Activated T-helper 1 cell treated with anti-CD3 and anti-CD28 coated beads, Interleukin-12 subunit alpha, Interleukin-12 subunit beta, Interleukin-2, Interleukin-4 antibody, amounts not matched to agents 30 ng/mL and 10 ng/mL and 1 ng/mL, durations not matched to agents 14 hours and 24 hours and 36 hours (primary cell): ENCODE results near the gene ARGFX. TPM values are rescaled to one million over a fixed set of nuclear protein-coding genes. Genes with fewer than 3 reads are reported as not detected.
"Not testable (repeated sequence)": the region's sequence is repeated elsewhere in the genome, so short reads cannot be mapped to it uniquely, and the experiment has no call there.

Source experiments
- DNase-seq: peaks from one replicate; pipeline ENCODE4 v3.0.0; 2021; ENCODE audit warnings: low spot score
- H3K27ac Mint-ChIP-seq: one replicate; pipeline ENCODE4 v1.8.0; 2021; ENCODE audit warnings: mild to moderate bottlenecking, mixed read lengths
- H3K27me3 Mint-ChIP-seq: one replicate; pipeline ENCODE4 v1.8.0; 2022; ENCODE audit warnings: mild to moderate bottlenecking, moderate library complexity, mixed read lengths; ENCODE audit not compliant: insufficient read depth
- H3K36me3 Mint-ChIP-seq: one replicate; pipeline ENCODE4 v1.8.0; 2021; ENCODE audit warnings: low read depth, mixed read lengths
- H3K4me1 Mint-ChIP-seq: one replicate; pipeline ENCODE4 v1.8.0; 2021; ENCODE audit warnings: low read depth, mixed read lengths
- H3K4me3 Mint-ChIP-seq: one replicate; pipeline ENCODE4 v1.8.0; 2021; ENCODE audit warnings: mild to moderate bottlenecking, moderate library complexity, mixed read lengths
- H3K9me3 Mint-ChIP-seq: one replicate; pipeline ENCODE4 v1.8.0; 2021; ENCODE audit warnings: mixed read lengths
- intact Hi-C: fragments of 100-400 bp; cut with micrococcal nuclease; formaldehyde crosslinking; loops from one replicate; pipeline ENCODE4 v1.15.1; 2024
- total RNA-seq: library from RNA; stranded (reverse); gene quantifications from 2 replicates; pipeline ENCODE4 v1.2.3, GENCODE V29; 2022

The ARGFX gene
- total RNA-seq, 1 donor from 2014 or later = not detected

DNA sequence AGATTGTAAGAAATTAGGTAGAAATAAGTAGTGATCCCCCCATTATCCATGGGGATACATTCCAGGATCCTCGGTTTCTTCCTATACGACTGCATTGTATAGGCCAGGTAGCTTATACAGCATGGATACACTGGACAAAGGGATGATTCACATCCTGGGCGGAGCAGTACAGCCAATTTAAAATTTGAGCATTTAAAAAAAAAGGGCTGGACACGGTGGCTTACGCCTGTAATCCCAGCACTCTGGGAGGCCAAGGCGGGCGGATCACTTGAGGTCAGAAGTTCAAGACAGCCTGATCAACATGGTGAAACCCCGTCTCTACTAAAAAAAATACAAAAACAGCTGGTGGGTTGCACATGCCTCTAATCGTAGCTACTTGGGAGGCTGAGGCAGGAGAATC lies 976 bp upstream of the ARGFX start:
- no peaks in the 10 kb centered on the region for H3K4me1 Mint-ChIP-seq
- H3K9me3 Mint-ChIP-seq = no peaks in the 10 kb centered on the region
- H3K27me3 Mint-ChIP-seq = peaks cover 11% of the 10 kb centered on the region
- H3K27ac Mint-ChIP-seq = no peak overlapping the region
- no peak overlapping the region for H3K4me3 Mint-ChIP-seq
- H3K36me3 Mint-ChIP-seq = no peaks in the 10 kb centered on the region
- intact Hi-C loops = no loop called here
- no peak for DNase-seq

DNA sequence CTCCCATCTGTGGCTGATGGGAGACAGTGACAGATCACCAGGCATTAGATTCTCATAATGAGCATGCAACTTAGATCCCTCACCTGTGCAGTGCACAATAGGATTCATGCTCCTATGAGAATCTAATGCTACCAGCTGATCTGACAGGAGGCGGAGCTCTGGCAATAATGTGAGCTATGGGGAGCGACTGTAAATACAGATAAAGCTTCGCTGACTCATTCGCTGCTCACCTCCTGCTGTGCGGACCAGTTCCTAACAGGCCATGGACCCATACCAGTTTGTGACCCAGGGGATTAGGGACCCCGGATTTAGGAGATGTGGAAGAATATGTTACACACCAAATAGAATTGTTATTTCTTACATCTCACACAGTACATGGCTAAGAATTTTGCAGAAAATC lies 6.7 kb downstream of the ARGFX start:
- no peaks in the 10 kb centered on the region for H3K9me3 Mint-ChIP-seq
- H3K4me3 Mint-ChIP-seq = no peak overlapping the region
- H3K36me3 Mint-ChIP-seq = no peaks in the 10 kb centered on the region

DNA sequence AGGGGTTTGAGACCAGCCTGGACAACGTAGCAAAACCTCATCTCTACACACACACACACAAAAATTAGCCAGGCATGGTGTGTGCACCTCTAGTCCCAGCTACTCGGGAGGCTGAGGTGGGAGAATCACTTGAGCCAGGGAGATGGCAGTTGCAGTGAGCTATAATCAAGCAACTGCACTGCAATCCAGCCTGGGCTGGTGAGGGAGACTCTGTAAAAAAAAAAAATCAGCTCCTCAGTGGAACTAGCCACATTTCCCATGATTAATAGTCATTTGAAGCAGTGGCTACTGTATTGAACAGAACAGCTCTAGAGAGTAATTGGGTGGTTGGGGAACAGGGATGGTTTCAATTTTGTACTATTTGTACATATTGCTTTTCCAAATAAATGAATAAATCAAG lies 13.9 kb downstream of the ARGFX start:
- Mint-ChIP-seq H3K27me3 (peaks cover 14% of the 10 kb centered on the region), H3K4me3 (no peak overlapping the region), H3K9me3 (no peaks in the 10 kb centered on the region), H3K36me3 (no peaks in the 10 kb centered on the region), H3K27ac (no peak overlapping the region), H3K4me1 (no peaks in the 10 kb centered on the region)
- intact Hi-C loops = no loop called here
- no peak for DNase-seq

More for the DNA sequence above, 6.7 kb downstream of the ARGFX start:
- no peak overlapping the region for H3K27ac Mint-ChIP-seq
- peaks cover 3% of the 10 kb centered on the region for H3K27me3 Mint-ChIP-seq
- no peaks in the 10 kb centered on the region for H3K4me1 Mint-ChIP-seq
- intact Hi-C loops = no loop called here
- no peak for DNase-seq

DNA sequence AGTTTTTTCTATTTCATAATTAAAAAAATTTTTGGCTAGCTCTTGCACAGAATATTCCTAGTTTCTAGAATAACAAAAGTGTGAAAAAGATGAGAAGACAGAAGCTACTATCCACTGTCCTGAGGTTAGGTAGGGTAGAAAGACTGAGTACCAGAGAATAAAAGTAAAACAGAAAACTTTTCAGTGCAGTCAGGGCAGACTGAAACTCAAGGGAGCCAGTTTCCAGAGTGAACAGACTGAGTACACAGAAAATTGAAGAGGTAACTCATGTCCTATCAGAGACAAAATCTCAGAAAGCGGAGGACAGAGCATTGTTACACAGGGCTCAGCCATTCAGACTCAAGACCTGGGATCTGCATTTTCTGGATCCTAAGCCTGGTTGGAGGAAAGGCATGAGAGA lies 16.7 kb downstream of the ARGFX start:
- H3K9me3 Mint-ChIP-seq = no peaks in the 10 kb centered on the region
- no peak overlapping the region for H3K27ac Mint-ChIP-seq
- H3K4me3 Mint-ChIP-seq = no peak overlapping the region
- DNase-seq = no peak
- no peaks in the 10 kb centered on the region for H3K36me3 Mint-ChIP-seq
- intact Hi-C loops = no loop called here
- no peaks in the 10 kb centered on the region for H3K4me1 Mint-ChIP-seq
- H3K27me3 Mint-ChIP-seq = peaks cover 15% of the 10 kb centered on the region

- no peak for DNase-seq
- H3K36me3 Mint-ChIP-seq = no peaks in the 10 kb centered on the region
- H3K27ac Mint-ChIP-seq = no peak within 1 kb of the TSS
- intact Hi-C loops = no loop called here
- no peaks in the 10 kb centered on the region for H3K4me1 Mint-ChIP-seq
- no peak within 1 kb of the TSS for H3K4me3 Mint-ChIP-seq
- H3K27me3 Mint-ChIP-seq = peaks cover 9% of the 10 kb centered on the region
- no peaks in the 10 kb centered on the region for H3K9me3 Mint-ChIP-seq
Observed at GRCh38 chr3:121592856-121593702, 25.3 kb downstream of the ARGFX start, which contains the start of gene FBXO40. TSS of gene FBXO40 (plus strand) at chr3:121593379. CDS start at chr3:121620576, 27,197 bp downstream.

GRCh38 chr3:121593806-121594205 lies 26.1 kb downstream of the ARGFX start:
- H3K4me3 Mint-ChIP-seq, H3K4me1 Mint-ChIP-seq, H3K36me3 Mint-ChIP-seq, intact Hi-C loops, H3K9me3 Mint-ChIP-seq, H3K27me3 Mint-ChIP-seq, DNase-seq, H3K27ac Mint-ChIP-seq: not testable (repeated sequence)

- Mint-ChIP-seq H3K4me1 (no peaks in the 10 kb centered on the region), H3K27ac (no peak overlapping the region), H3K4me3 (no peak overlapping the region), H3K9me3 (no peaks in the 10 kb centered on the region), H3K27me3 (peaks cover 6% of the 10 kb centered on the region), H3K36me3 (no peaks in the 10 kb centered on the region)
- intact Hi-C loops = no loop called here
- no peak for DNase-seq
Observed at GRCh38 chr3:121594850-121595249, 27.1 kb downstream of the ARGFX start.

DNA sequence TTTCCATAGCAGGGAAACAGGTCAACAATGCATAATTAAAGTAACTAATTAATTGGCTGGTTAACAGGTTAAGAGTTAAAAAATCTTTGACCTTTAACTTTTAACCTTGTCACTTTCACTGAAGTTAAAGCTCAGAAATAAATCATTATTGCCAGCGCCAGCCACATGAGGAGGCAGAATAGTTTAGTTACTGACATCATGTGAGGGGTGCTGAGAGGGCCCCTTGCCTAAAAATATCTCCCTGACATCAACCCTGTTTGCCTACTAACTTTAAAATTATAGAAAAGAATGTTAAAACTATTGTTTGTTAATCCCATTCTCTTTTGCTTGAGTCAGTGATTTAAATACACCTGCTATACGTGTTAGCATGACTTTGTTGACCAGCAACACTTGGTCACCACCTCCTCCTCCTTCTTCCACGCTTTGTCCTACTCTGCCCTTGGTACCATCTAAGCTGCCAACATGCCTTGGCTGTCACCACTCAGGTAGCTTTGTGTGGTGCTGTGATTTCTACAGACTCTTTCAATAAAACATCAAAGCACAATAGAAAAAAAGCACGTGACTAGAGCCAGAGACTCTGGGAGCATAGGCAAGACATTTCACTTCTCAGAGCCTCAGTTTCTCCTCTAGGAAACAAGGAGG lies 28.1 kb downstream of the ARGFX start:
- H3K36me3 Mint-ChIP-seq = no peaks in the 10 kb centered on the region
- no peak for DNase-seq
- H3K4me3 Mint-ChIP-seq = no peak overlapping the region
- no peaks in the 10 kb centered on the region for H3K4me1 Mint-ChIP-seq
- H3K27me3 Mint-ChIP-seq = peaks cover 4% of the 10 kb centered on the region
- intact Hi-C loops = no loop called here
- H3K27ac Mint-ChIP-seq = no peak overlapping the region
- H3K9me3 Mint-ChIP-seq = no peaks in the 10 kb centered on the region

GRCh38 chr3:121598564-121598963 lies 30.8 kb downstream of the ARGFX start:
- H3K4me3 Mint-ChIP-seq = no peak overlapping the region
- intact Hi-C loops = no loop called here
- no peaks in the 10 kb centered on the region for H3K27me3 Mint-ChIP-seq
- DNase-seq = no peak
- H3K36me3 Mint-ChIP-seq = no peaks in the 10 kb centered on the region
- H3K4me1 Mint-ChIP-seq = no peaks in the 10 kb centered on the region
- H3K27ac Mint-ChIP-seq = no peak overlapping the region
- no peaks in the 10 kb centered on the region for H3K9me3 Mint-ChIP-seq

DNA sequence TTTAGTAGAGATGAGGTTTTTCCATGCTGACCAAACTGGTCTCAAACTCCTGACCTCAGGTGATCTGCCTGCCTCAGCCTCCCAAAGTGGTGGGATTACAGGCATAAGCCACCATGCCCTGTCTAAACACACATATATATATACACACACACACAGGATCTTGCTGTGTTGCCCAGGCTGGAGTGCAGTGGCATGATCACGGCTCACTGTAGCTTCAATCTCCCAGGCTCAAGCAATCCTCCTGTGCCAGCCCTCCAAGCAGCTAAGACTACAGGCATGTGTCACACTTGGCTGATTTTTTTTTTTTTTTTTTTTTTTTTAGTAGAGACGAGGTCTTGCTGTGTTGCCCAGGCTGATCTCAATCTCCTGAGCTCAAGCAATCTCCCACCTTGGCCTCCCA lies 32.2 kb downstream of the ARGFX start:
- intact Hi-C loops, H3K4me1 Mint-ChIP-seq, H3K36me3 Mint-ChIP-seq, H3K9me3 Mint-ChIP-seq, DNase-seq, H3K4me3 Mint-ChIP-seq, H3K27me3 Mint-ChIP-seq, H3K27ac Mint-ChIP-seq: not testable (repeated sequence)

- DNase-seq = no peak
- Mint-ChIP-seq H3K9me3 (no peaks in the 10 kb centered on the region), H3K27ac (no peak overlapping the region), H3K27me3 (no peaks in the 10 kb centered on the region), H3K36me3 (no peaks in the 10 kb centered on the region), H3K4me1 (no peaks in the 10 kb centered on the region), H3K4me3 (no peak overlapping the region)
- intact Hi-C loops = no loop called here
Observed at GRCh38 chr3:121601212-121601812, 33.6 kb downstream of the ARGFX start.

DNA sequence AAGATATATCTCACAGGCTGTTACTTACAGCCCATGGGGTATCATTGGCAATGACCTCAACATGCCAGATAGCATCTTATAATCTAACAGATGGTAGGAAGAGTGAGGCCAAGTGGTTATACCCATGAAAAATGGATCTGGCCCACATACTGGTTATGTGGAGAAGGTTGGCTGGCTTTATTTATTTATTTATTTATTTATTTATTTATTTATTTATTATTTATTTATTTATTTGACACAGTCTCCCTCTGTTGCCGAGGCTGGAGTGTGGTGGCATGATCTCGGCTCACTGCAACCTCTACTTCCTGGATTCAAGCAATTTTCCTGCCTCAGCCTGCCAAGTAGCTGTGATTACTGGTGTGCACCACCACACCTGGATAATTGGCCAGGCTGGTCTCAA lies 37.0 kb downstream of the ARGFX start:
- DNase-seq = no peak
- H3K27ac Mint-ChIP-seq = no peak overlapping the region
- H3K9me3 Mint-ChIP-seq = no peaks in the 10 kb centered on the region
- H3K4me3 Mint-ChIP-seq = no peak overlapping the region
- H3K36me3 Mint-ChIP-seq = no peaks in the 10 kb centered on the region
- no peaks in the 10 kb centered on the region for H3K4me1 Mint-ChIP-seq
- no peaks in the 10 kb centered on the region for H3K27me3 Mint-ChIP-seq
- intact Hi-C loops = no loop called here

- no peaks in the 10 kb centered on the region for H3K36me3 Mint-ChIP-seq
- no peak overlapping the region for H3K4me3 Mint-ChIP-seq
- intact Hi-C loops = no loop called here
Observed at GRCh38 chr3:121606106-121606505, 38.4 kb downstream of the ARGFX start.

More at GRCh38 chr3:121606106-121606505, 38.4 kb downstream of the ARGFX start:
- Mint-ChIP-seq H3K27ac (no peak overlapping the region), H3K9me3 (no peaks in the 10 kb centered on the region), H3K27me3 (no peaks in the 10 kb centered on the region), H3K4me1 (no peaks in the 10 kb centered on the region)
- DNase-seq = no peak
